Measurements from ENCODE around the gene CSTB.

CSTB gene

DNA sequence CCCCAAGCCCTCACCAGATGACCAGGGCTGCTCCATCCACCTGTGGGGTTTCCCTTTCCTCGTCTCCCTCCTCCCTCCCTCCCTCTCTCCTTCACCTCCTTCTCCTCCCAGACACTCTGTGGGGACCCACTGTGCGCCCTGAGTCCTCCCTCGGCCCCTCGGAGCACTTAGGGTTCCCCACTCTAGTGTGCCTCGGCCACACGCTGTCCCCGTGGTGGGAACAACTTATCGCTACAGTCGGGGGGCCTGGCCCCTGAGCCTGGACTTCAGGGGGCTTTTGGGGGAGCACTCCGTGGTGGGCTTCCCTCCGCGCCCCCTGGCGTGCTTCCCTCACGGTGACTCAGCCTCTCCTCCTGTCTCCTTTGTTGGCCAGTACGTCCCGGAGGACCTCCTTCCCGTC is 27.5 kb downstream of the CSTB start:
- TF ChIP-seq, protein P1, sequence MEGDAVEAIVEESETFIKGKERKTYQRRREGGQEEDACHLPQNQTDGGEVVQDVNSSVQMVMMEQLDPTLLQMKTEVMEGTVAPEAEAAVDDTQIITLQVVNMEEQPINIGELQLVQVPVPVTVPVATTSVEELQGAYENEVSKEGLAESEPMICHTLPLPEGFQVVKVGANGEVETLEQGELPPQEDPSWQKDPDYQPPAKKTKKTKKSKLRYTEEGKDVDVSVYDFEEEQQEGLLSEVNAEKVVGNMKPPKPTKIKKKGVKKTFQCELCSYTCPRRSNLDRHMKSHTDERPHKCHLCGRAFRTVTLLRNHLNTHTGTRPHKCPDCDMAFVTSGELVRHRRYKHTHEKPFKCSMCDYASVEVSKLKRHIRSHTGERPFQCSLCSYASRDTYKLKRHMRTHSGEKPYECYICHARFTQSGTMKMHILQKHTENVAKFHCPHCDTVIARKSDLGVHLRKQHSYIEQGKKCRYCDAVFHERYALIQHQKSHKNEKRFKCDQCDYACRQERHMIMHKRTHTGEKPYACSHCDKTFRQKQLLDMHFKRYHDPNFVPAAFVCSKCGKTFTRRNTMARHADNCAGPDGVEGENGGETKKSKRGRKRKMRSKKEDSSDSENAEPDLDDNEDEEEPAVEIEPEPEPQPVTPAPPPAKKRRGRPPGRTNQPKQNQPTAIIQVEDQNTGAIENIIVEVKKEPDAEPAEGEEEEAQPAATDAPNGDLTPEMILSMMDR (IDR thresholded peaks at IDR 0.05; ENCODE audit: low read depth, low read length, missing control alignments), result no peak
- DNase-seq (ENCODE audit: low read depth), result no peak

DNA sequence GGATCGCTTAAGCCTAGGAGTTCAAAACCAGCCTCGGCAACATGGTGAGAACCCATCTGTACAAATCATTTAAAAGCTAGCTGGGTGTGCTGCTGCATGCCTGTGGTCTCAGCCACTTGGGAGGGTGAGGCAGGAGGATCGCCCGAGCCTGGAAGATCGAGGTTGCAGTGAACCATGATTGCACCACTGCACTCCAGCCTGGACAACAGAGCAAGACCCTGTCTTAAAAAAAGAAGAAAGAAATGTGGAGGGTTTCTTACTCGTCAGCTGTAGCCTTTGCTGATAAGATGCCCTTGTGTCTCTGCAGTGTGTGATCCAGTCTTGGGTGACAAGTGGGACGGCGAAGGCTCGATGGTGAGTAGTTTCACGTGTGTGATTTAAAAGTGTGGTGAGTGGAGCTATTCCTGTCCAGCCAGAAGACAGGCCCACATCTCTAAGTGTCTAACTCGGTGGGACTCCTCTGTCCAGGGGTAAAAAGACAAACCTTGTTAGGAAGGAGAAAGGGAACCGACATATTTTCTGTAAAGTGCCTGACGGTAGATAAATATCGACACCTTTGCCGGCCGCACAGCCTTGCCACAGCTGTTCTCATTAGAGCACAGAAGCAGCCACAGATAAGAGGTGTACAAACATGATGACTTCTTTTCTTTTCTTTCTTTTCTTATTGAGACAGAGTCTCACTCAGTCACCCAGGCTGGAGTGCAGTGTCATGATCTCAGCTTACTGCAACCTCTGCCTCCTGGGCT is 30.2 kb downstream of the CSTB start:
- no peak overlapping the region for H3K4me3 ChIP-seq (ENCODE audit: low read depth, low read length)
- no peak for DNase-seq (ENCODE audit: low read depth)
- TF ChIP-seq, protein P1 (IDR thresholded peaks at IDR 0.05; ENCODE audit: low read depth, low read length, missing control alignments), result no peak

More for the DNA sequence above, 27.5 kb downstream of the CSTB start:
- no peak overlapping the region for H3K4me3 ChIP-seq (ENCODE audit: low read depth, low read length)

DNA sequence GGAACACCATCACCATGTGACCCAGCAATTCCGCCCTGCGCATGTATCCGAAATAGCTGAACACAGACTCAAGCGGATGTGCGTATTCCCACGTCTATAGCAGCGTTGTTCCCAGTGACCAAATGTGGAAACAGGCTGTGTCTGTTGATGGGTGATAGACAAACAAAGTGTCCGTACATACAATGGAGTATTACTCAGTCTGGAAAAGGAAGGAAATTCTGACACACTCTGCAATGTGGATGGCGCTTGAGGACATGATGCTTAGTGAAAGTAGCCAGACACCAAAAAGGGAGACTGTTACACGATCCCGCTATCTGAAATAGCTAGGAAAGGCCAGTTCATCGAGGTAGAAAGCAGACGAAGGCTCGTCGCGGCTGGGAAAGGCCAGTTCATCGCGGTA is 31.4 kb downstream of the CSTB start:
- no peak for DNase-seq (ENCODE audit: low read depth)
- TF ChIP-seq, protein P1 (IDR thresholded peaks at IDR 0.05; ENCODE audit: low read depth, low read length, missing control alignments), result no peak
- no peak overlapping the region for H3K4me3 ChIP-seq (ENCODE audit: low read depth, low read length)

DNA sequence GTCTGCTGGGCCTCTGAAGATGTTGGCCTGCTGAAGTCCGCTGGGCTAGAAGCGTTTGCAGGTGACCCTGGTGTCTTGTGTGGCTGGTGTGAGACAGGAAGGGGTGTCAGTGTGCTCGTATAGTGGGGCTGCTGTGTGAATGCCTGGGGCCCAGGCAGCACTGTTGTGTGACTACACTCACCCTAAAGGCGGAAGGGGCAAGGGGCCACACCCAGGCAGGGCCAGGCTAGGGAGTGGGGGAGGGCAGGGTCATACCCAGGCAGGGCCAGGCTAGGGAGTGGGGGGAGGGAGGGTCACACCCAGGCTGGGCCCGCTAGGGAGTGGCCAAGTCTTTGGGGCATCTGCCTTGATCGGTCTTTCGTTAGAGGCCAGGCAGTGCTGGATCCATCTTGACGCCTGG is 32.2 kb downstream of the CSTB start:
- no peak overlapping the region for H3K4me3 ChIP-seq (ENCODE audit: low read depth, low read length)
- no peak for DNase-seq (ENCODE audit: low read depth)
- TF ChIP-seq, protein P1 (IDR thresholded peaks at IDR 0.05; ENCODE audit: low read depth, low read length, missing control alignments), result no peak

DNA sequence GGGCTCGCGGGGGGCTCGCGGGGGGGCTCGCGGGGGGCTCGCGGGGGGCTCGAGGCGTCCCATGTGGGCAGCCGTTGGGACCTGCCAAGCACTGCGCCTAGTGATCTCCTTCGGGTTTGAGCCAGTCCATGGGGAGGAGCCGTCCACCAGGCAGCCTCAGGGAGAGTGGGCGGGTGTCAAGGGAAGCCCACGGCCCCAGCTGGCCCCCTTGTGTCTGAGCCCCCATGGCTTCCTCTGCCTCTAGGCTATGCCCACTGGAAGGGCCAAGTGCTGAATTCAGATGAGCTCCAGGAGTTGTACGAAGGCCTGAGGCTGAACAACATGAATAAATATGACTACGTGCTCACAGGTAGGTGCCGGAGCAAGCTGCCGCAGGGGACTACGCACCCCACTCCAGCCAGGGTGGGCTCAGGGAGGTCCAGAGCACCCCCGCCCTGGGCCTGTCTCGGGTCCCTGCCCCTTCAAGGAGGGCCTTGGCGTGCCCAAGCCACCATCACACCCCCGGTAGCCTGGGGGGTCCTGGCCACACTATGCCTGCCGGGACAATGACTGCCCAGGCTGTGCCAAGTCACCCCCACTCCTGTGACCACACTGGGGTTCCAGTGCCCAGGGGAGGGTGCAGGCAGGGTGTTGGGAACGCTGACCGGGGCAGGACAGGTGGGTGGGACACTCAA is 34.5 kb downstream of the CSTB start:
- no peak overlapping the region for H3K4me3 ChIP-seq (ENCODE audit: low read depth, low read length)
- TF ChIP-seq, protein P1 (IDR thresholded peaks at IDR 0.05; ENCODE audit: low read depth, low read length, missing control alignments), result no peak
- no peak for DNase-seq (ENCODE audit: low read depth)

DNA sequence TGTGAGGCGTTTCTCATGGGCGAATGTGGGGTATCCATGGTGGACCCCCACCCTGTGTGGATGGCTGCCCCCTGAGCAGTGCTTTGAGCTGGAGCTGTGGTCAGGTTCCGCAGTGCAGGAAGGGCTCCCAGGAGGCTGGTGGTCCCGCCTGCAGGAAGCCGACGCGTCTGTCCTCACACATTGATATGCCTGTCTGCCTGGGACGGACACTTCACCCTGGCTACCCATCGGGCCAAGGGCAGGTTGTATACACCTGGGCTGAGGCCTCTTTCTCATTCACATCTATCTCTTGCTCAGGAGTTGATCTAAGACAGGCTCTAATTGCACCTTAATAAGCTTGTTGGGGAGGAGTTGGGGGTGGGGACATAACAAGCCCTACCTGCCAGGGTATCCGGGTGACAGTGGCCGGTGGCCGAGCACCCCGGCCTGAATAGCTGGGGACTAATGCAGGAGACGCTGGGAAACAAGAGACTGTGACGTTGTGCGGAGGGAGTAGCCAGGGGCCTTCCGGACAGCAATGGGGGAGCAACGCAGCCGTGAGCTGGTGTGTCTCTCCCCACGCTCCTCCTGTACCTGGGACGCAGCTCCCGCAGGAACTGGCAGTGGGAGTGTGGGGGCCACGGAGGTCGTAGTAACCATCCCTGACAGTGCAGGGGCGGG is 35.5 kb downstream of the CSTB start:
- TF ChIP-seq, protein P1 (IDR thresholded peaks at IDR 0.05; ENCODE audit: low read depth, low read length, missing control alignments), result no peak
- no peak for DNase-seq (ENCODE audit: low read depth)
- no peak overlapping the region for H3K4me3 ChIP-seq (ENCODE audit: low read depth, low read length)
